GM12878 (cell line): ENCODE data around the gene KTN1. TPM values are rescaled to one million over a fixed set of nuclear protein-coding genes. Genes with fewer than 3 reads are reported as not detected.

Source experiments
- ATAC-seq: fragments of 200-7000 bp; cut with Tn5 transposase; 3 replicates; pipeline ENCODE4 v1.9.1; 2020; ENCODE audit warnings: mild to moderate bottlenecking, moderate library complexity
- BruUV-seq: library from RNA; stranded (reverse); fragments of 400-500 nt; replicated peaks from 2 replicates; lab custom pipeline; 2021; lab: Mats Ljungman, UMichigan
- CTCF ChIA-PET: fragments of 300-600 bp; sonication (Branson Sonifier 250); formaldehyde crosslinking; extraction: SDS; loops from one replicate; lab custom pipeline; 2021; ENCODE audit warnings: inconsistent platforms; lab: Yijun Ruan, JAX
- POLR2A ChIA-PET: fragments of 350-600 bp; formaldehyde crosslinking; extraction: SDS; loops from one replicate; lab custom pipeline; 2021; ENCODE audit warnings: inconsistent platforms; lab: Charles Lee
- RAD21 ChIA-PET: fragments of 300-600 bp; sonication (Branson Sonifier 250); formaldehyde crosslinking; loops from one replicate; lab custom pipeline; 2023; ENCODE audit warnings: antibody characterized with exemption; ENCODE audit not compliant: unreplicated experiment; lab: Charles Lee
- SMC1A ChIA-PET: fragments of 300-600 bp; sonication (Branson Sonifier 250); formaldehyde crosslinking; loops from one replicate; lab custom pipeline; 2023; ENCODE audit not compliant: unreplicated experiment, uncharacterized antibody; lab: Charles Lee
- DNase-seq: peaks from one replicate; pipeline ENCODE4 v3.0.0-alpha.2; 2011; ENCODE audit warnings: low read depth, low spot score
- FAIRE-seq: peaks from 3 replicates; lab custom pipeline; 2011; peaks lifted over from hg19 to GRCh38; lab: Jason Lieb, UNC
- H2AFZ ChIP-seq: 2 replicates; pipeline ENCODE4 v1.6.0; 2011; ENCODE audit warnings: low read depth, low read length, control low read depth; ENCODE audit not compliant: control insufficient read depth
- H3K27ac ChIP-seq: 2 replicates; pipeline ENCODE4 v1.5.1; 2011; ENCODE audit warnings: control low read depth; ENCODE audit not compliant: control insufficient read depth, insufficient read depth
- H3K27me3 ChIP-seq, 2 experiments: replicated peaks in 1 of 2; 2 replicates each; pipeline versions ENCODE4 v1.6.0 to v1.6.1; 2011; ENCODE audit warnings: low read length in 1 of 2; ENCODE audit not compliant: control insufficient read depth in 2 of 2, insufficient read depth in 2 of 2
- H3K36me3 ChIP-seq, 2 experiments: 2 replicates each; pipeline ENCODE4 v1.5.1; 2011; ENCODE audit warnings: low read length in 1 of 2; ENCODE audit not compliant: control insufficient read depth in 2 of 2, insufficient read depth in 2 of 2
- H3K4me1 ChIP-seq: 2 replicates; pipeline ENCODE4 v1.6.1; 2011; ENCODE audit warnings: mild to moderate bottlenecking, low read length, moderate library complexity, mixed read lengths; ENCODE audit not compliant: control insufficient read depth, insufficient read depth
- H3K4me2 ChIP-seq: 2 replicates; pipeline ENCODE4 v1.6.0; 2011; ENCODE audit warnings: control low read depth; ENCODE audit not compliant: control insufficient read depth, insufficient read depth
- H3K4me3 ChIP-seq: fragments of 200-600 bp; sonication (generic); 2 replicates; pipeline ENCODE4 v1.5.1; 2016
- H3K79me2 ChIP-seq: 2 replicates; pipeline ENCODE4 v1.6.0; 2011; ENCODE audit warnings: low read length; ENCODE audit not compliant: control insufficient read depth, insufficient read depth
- H3K9ac ChIP-seq: 2 replicates; pipeline ENCODE4 v1.8.0; 2011; ENCODE audit warnings: low read length, control low read depth, mixed read lengths; ENCODE audit not compliant: control insufficient read depth, insufficient read depth
- H3K9me3 ChIP-seq: replicated peaks from 3 replicates; pipeline ENCODE4 v1.5.1; 2011; ENCODE audit warnings: mild to moderate bottlenecking, low read length; ENCODE audit not compliant: control insufficient read depth, insufficient read depth
- H4K20me1 ChIP-seq: 2 replicates; pipeline ENCODE4 v1.6.0; 2011; ENCODE audit not compliant: control insufficient read depth, insufficient read depth
- BRCA1 ChIP-seq: IDR thresholded peaks from 2 replicates; pipeline ENCODE4 v1.6.1; 2011; ENCODE audit warnings: low read depth, low read length, improper control_type of control experiment
- CHD1 ChIP-seq: IDR thresholded peaks from 2 replicates; pipeline ENCODE4 v1.6.1; 2012; ENCODE audit warnings: low read depth, low read length, improper control_type of control experiment
- E2F4 ChIP-seq: IDR thresholded peaks from 2 replicates; pipeline ENCODE4 v1.6.1; 2012; ENCODE audit warnings: low read depth, low read length, improper control_type of control experiment
- ETV6 ChIP-seq, 2 experiments: fragments of 450-650 bp in 1 of 2; IDR thresholded peaks in 1 of 2; conservative IDR thresholded peaks in 1 of 2; 2 replicates each; pipeline ENCODE4 v1.6.1; 2014; ENCODE audit warnings: antibody characterized with exemption in 1 of 2, borderline replicate concordance in 1 of 2, low read depth in 1 of 2, mild to moderate bottlenecking in 1 of 2, moderate library complexity in 1 of 2
- HDGF ChIP-seq: fragments of 450-650 bp; IDR thresholded peaks from 2 replicates; pipeline ENCODE4 v1.6.1; 2016; ENCODE audit warnings: antibody characterized with exemption
- HSF1 ChIP-seq: fragments of 150-350 bp; IDR thresholded peaks from 2 replicates; pipeline ENCODE4 v1.6.1; 2014; ENCODE audit warnings: mild to moderate bottlenecking, low read depth, low read length
- JUNB ChIP-seq: IDR thresholded peaks from 2 replicates; pipeline ENCODE4 v1.6.1; 2016; ENCODE audit warnings: antibody characterized with exemption, mild to moderate bottlenecking
- MYB ChIP-seq: fragments of 150-350 bp; IDR thresholded peaks from 2 replicates; pipeline ENCODE4 v1.6.1; 2014; ENCODE audit warnings: mild to moderate bottlenecking, low read depth, low read length, borderline replicate concordance
- SKIL ChIP-seq: fragments of 450-650 bp; IDR thresholded peaks from 2 replicates; pipeline ENCODE4 v1.6.1; 2017; ENCODE audit warnings: mild to moderate bottlenecking, low read depth, inconsistent platforms; ENCODE audit not compliant: poor library complexity, severe bottlenecking
- SMARCA5 ChIP-seq: fragments of 450-650 bp; IDR thresholded peaks from 2 replicates; pipeline ENCODE4 v1.6.1; 2017; ENCODE audit warnings: mild to moderate bottlenecking
- SRF ChIP-seq, 2 experiments: IDR thresholded peaks; 2 replicates each; pipeline ENCODE4 v1.6.1; 2011; ENCODE audit warnings: low read depth in 2 of 2, low read length in 2 of 2, mild to moderate bottlenecking in 1 of 2, moderate library complexity in 1 of 2
- ZBED1 ChIP-seq: IDR thresholded peaks from 2 replicates; pipeline ENCODE4 v1.6.1; 2016; ENCODE audit warnings: borderline replicate concordance
- WGBS: methylation state at CpG from one replicate; pipeline ENCODE4 v1.1.6; 2016; ENCODE audit warnings: low lambda C conversion rate; ENCODE audit not compliant: insufficient replicate concordance, insufficient coverage; ENCODE audit errors: missing lambda C conversion rate; 5-methylcytosine and 5-hydroxymethylcytosine counted together
- in situ Hi-C: fragments of 300-500 bp; cut with MboI; formaldehyde crosslinking; loops from 9 replicates; pipeline ENCODE4 v1.14.3; 2018; ENCODE audit warnings: mixed read lengths
- intact Hi-C: fragments of 100-400 bp; cut with micrococcal nuclease; formaldehyde crosslinking; loops from one replicate; pipeline ENCODE4 v1.14.2; 2022; ENCODE audit not compliant: unreplicated experiment
- polyA plus RNA-seq, 11 experiments: library from polyadenylated mRNA; depleted of rRNA in 4 of 11; unstranded in 6 of 11; stranded (reverse) in 5 of 11; fragments of >200 nt; fragmentation: Nextera tagmentation in 4 of 11; fragmentation: Illumina TruSeq in 1 of 11; extraction: Ambion mirVana in 4 of 11; extraction: Trizol in 1 of 11; gene quantifications; 1 replicate in 1 of 11; 2 replicates in 10 of 11; pipeline versions ENCODE4 v1.2.1 to v1.2.3, GENCODE V29; 2011 to 2016; ENCODE audit warnings: inconsistent platforms in 2 of 11, missing spikeins in 2 of 11, low read depth in 1 of 11
- total RNA-seq, 4 experiments: library from RNA; depleted of rRNA in 3 of 4; stranded (reverse); fragments of >200 nt in 3 of 4; fragmentation: Illumina TruSeq in 1 of 4; extraction: Trizol in 1 of 4; gene quantifications; 2 replicates each; pipeline versions ENCODE4 v1.2.1 to v1.2.3, GENCODE V29; 2013 to 2021

Gene KTN1
- total and polyA plus RNA-seq, 10 of the 15 experiments (the other 5 are each of a cell fraction or from before 2014, with no cell fraction given) = 50.6 to 154 (median 84.2) TPM

- TF ChIP-seq SRF (IDR thresholded peaks at IDR 0.05; ENCODE audit: low read depth in 2 of 2, low read length in 2 of 2) = no peak
- TF ChIP-seq MYB = no peak
- TF ChIP-seq JUNB = no peak
- no peak for TF ChIP-seq HDGF
- TF ChIP-seq E2F4 = no peak
- TF ChIP-seq ZBED1 = no peak
- TF ChIP-seq SKIL = no peak
- no peak for TF ChIP-seq ETV6 (conservative IDR thresholded peaks at IDR 0.05 in 1 of 2, IDR thresholded peaks at IDR 0.05 in 1 of 2; ENCODE audit: borderline replicate concordance in 1 of 2, low read depth in 1 of 2)
- no peak for TF ChIP-seq HSF1
- no peak for TF ChIP-seq SMARCA5
- TF ChIP-seq CHD1 = no peak
- no peak for TF ChIP-seq BRCA1
- Histone ChIP-seq H3K36me3 (peaks cover 0 to 13% of the 10 kb centered on the region in 2 experiments; a peak in 1 of 4 replicates), H3K27ac (no peak overlapping the region), H4K20me1 (no peaks in the 10 kb centered on the region), H3K4me2 (no peak overlapping the region), H3K9me3 (no peaks in the 10 kb centered on the region), H3K9ac (no peak overlapping the region), H3K27me3 (no peaks in the 10 kb centered on the region), H2AFZ (no peak overlapping the region), H3K4me1 (no peaks in the 10 kb centered on the region), H3K4me3 (no peak overlapping the region), H3K79me2 (no peaks in the 10 kb centered on the region)
- POLR2A ChIA-PET = no interaction called here
- ATAC-seq = no peak
- no TSS peak for BruUV-seq
- intact Hi-C loops (no loop called here), in situ Hi-C loops (no loop called here)
- CTCF ChIA-PET = interaction anchor here (0.8 to 1.8 kb wide), 2 partner anchors 13 to 225 kb away, joined by 3 to 5 read pairs; no protein-coding TSS in a partner anchor
- RAD21 ChIA-PET = interaction anchor here (0.5 kb wide), 1 partner anchor 16 kb away, joined by 3 read pairs; no protein-coding TSS in a partner anchor
- 98% methylated on average over 2 of the region's 2 CpGs for WGBS
- DNase-seq = no peak
- FAIRE-seq = no peak
- SMC1A ChIA-PET = interaction anchor here (1.3 kb wide), 1 partner anchor 228 kb away, joined by 4 read pairs; no protein-coding TSS in a partner anchor
Observed at GRCh38 chr14:55671641-55672040, 91.6 kb downstream of the KTN1 start.
